ENCODE results near the gene MSI2. TPM values are rescaled to one million over a fixed set of nuclear protein-coding genes. Genes with fewer than 3 reads are reported as not detected.

MSI2 gene
- total and polyA plus RNA-seq, 2 experiments from 2014 or later, result 18.9 to 41.8 TPM

- Mint-ChIP-seq H3K9me3 (no peaks in the 10 kb centered on the region), H3K4me1 (peaks cover 23% of the 10 kb centered on the region), H3K27ac (no peak overlapping the region), H3K4me3 (no peak overlapping the region), H3K27me3 (ENCODE audit: insufficient read depth, low read depth, poor library complexity) (peaks cover 10% of the 10 kb centered on the region), H3K36me3 (ENCODE audit: low read depth) (no peaks in the 10 kb centered on the region)
- Histone ChIP-seq H3K27ac (ENCODE audit: low read depth) (no peak overlapping the region), H3K4me2 (no peak overlapping the region), H4K20me1 (replicated peaks; ENCODE audit: insufficient read depth) (no peaks in the 10 kb centered on the region), H3K9me2 (ENCODE audit: insufficient read depth) (no peaks in the 10 kb centered on the region), H3K27me3 (ENCODE audit: insufficient read depth) (no peaks in the 10 kb centered on the region), H3K4me3 (no peak overlapping the region), H3K79me2 (replicated peaks; ENCODE audit: insufficient read depth) (no peaks in the 10 kb centered on the region), H3K36me3 (ENCODE audit: insufficient read depth) (no peaks in the 10 kb centered on the region), H3K4me1 (ENCODE audit: insufficient read depth) (no peaks in the 10 kb centered on the region), H3F3A (replicated peaks; ENCODE audit: low read depth) (no peaks in the 10 kb centered on the region), H2AFZ (no peak overlapping the region)
- ATAC-seq (no peak), DNase-seq (ENCODE audit: low spot score) (no peak)
- TF ChIP-seq REST (IDR thresholded peaks at IDR 0.05; ENCODE audit: unreplicated experiment), result no peak
- TF ChIP-seq CREB1 (CRISPR knock-in tag; IDR thresholded peaks at IDR 0.05; ENCODE audit: low read depth), result no peak
- no peak for TF ChIP-seq NANOG (IDR thresholded peaks at IDR 0.05; ENCODE audit: borderline replicate concordance)
- no peak for TF ChIP-seq EZH2phosphoT487 (IDR thresholded peaks at IDR 0.05; ENCODE audit: unreplicated experiment)
- TF ChIP-seq ZNF331 (CRISPR knock-in tag; IDR thresholded peaks at IDR 0.05; ENCODE audit: low read depth), result no peak
- no peak for TF ChIP-seq ZNF462 (CRISPR knock-in tag; IDR thresholded peaks at IDR 0.05)
- no peak for TF ChIP-seq STAT1 (IDR thresholded peaks at IDR 0.05; ENCODE audit: unreplicated experiment)
- no peak for TF ChIP-seq POLR2AphosphoS5 (IDR thresholded peaks at IDR 0.05; ENCODE audit: low read depth)
Observed at GRCh38 chr17:57495771-57496170, 239.4 kb downstream of the MSI2 start.

Measured in GM23338 (cell line).